Breast epithelium (tissue), 3 donors: ENCODE measurements around the gene CRIP3.

Source experiments
- CTCF ChIP-seq, 3 donors: fragments of 450-650 bp; IDR thresholded peaks; one replicate each; pipeline ENCODE4 v1.5.1; 2016 to 2017; ENCODE audit warnings: antibody characterized with exemption in 3 of 3, mild to moderate bottlenecking in 3 of 3, moderate library complexity in 3 of 3
- POLR2A ChIP-seq: fragments of 450-650 bp; IDR thresholded peaks from one replicate; pipeline ENCODE4 v1.6.1; 2016; ENCODE audit warnings: antibody characterized with exemption, mild to moderate bottlenecking, moderate library complexity
- POLR2AphosphoS5 ChIP-seq, 3 donors: sonication (generic); formaldehyde crosslinking; IDR thresholded peaks; one replicate each; pipeline ENCODE4 v1.6.1; 2017; ENCODE audit warnings: antibody characterized with exemption in 3 of 3

- TF ChIP-seq CTCF (IDR thresholded peaks at IDR 0.05) (no peak), POLR2A (no peak), POLR2AphosphoS5 (IDR thresholded peaks at IDR 0.05) (no peak)
Measured at GRCh38 chr6:43331891-43332290, 23.3 kb upstream of the CRIP3 start.
